H9 (cell line): ENCODE results near the gene HIBCH. TPM values are rescaled to one million over a fixed set of nuclear protein-coding genes. Genes with fewer than 3 reads are reported as not detected.
A peak's percentile ranks its signal among the peaks of the same experiment; 100 is the strongest.

Experiments
- DNase-seq: peaks from one replicate; pipeline ENCODE4 v3.0.0-alpha.2; 2017
- H2AFZ ChIP-seq: one replicate; pipeline ENCODE4 v1.6.1; 2013; ENCODE audit warnings: mild to moderate bottlenecking, low read length, control low read depth, moderate library complexity
- H2AK5ac ChIP-seq: 2 replicates; pipeline ENCODE4 v1.6.1; 2013; ENCODE audit warnings: low read length, control low read depth, mixed read lengths; ENCODE audit not compliant: insufficient read length
- H2BK120ac ChIP-seq: one replicate; pipeline ENCODE4 v1.6.1; 2013; ENCODE audit warnings: low read depth, mild to moderate bottlenecking, low read length, control low read depth, inconsistent platforms; ENCODE audit not compliant: poor library complexity, severe bottlenecking
- H2BK12ac ChIP-seq: 2 replicates; pipeline ENCODE4 v1.6.1; 2013; ENCODE audit warnings: low read length, control low read depth, mixed read lengths, low read depth; ENCODE audit not compliant: insufficient read length
- H2BK15ac ChIP-seq: 2 replicates; pipeline ENCODE4 v1.6.1; 2013; ENCODE audit warnings: low read depth, low read length, control low read depth
- H2BK20ac ChIP-seq: one replicate; pipeline ENCODE4 v1.6.1; 2013; ENCODE audit warnings: low read depth, mild to moderate bottlenecking, low read length, control low read depth, inconsistent platforms; ENCODE audit not compliant: poor library complexity, severe bottlenecking
- H2BK5ac ChIP-seq: 2 replicates; pipeline ENCODE4 v1.6.1; 2013; ENCODE audit warnings: low read length, control low read depth, mixed read lengths; ENCODE audit not compliant: insufficient read length
- H3K14ac ChIP-seq: 2 replicates; pipeline ENCODE4 v1.6.1; 2013; ENCODE audit warnings: low read length, control low read depth; ENCODE audit not compliant: insufficient read depth
- H3K18ac ChIP-seq: 2 replicates; pipeline ENCODE4 v1.6.1; 2013; ENCODE audit warnings: low read depth, mild to moderate bottlenecking, mixed read lengths, low read length, control low read depth; ENCODE audit not compliant: insufficient read length
- H3K23ac ChIP-seq: 2 replicates; pipeline ENCODE4 v1.6.1; 2013; ENCODE audit warnings: low read length, control low read depth, mixed read lengths, low read depth; ENCODE audit not compliant: insufficient read length
- H3K23me2 ChIP-seq: 2 replicates; pipeline ENCODE4 v1.6.1; 2013; ENCODE audit warnings: low read depth, mild to moderate bottlenecking, mixed read lengths, low read length, control low read depth; ENCODE audit not compliant: insufficient read length, poor library complexity, severe bottlenecking
- H3K27ac ChIP-seq: 2 replicates; pipeline ENCODE4 v1.5.1; 2013; ENCODE audit warnings: low read length, control low read depth, mixed read lengths, low read depth; ENCODE audit not compliant: insufficient read length
- H3K27me3 ChIP-seq: 2 replicates; pipeline ENCODE4 v1.6.1; 2013; ENCODE audit warnings: low read length, control low read depth, inconsistent platforms; ENCODE audit not compliant: insufficient read depth
- H3K4ac ChIP-seq: 2 replicates; pipeline ENCODE4 v1.6.1; 2013; ENCODE audit warnings: low read depth, mild to moderate bottlenecking, control low read depth, inconsistent platforms, low read length, moderate library complexity
- H3K4me1 ChIP-seq: 2 replicates; pipeline ENCODE4 v1.6.1; 2013; ENCODE audit warnings: low read length, control low read depth, inconsistent platforms; ENCODE audit not compliant: insufficient read depth
- H3K4me2 ChIP-seq: 2 replicates; pipeline ENCODE4 v1.6.1; 2013; ENCODE audit warnings: low read length, control low read depth, mixed read lengths; ENCODE audit not compliant: insufficient read length, insufficient read depth
- H3K56ac ChIP-seq: 2 replicates; pipeline ENCODE4 v1.6.1; 2013; ENCODE audit warnings: low read depth, mild to moderate bottlenecking, mixed read lengths, low read length, control low read depth; ENCODE audit not compliant: insufficient read length
- H3K79me1 ChIP-seq: 2 replicates; pipeline ENCODE4 v1.6.1; 2013; ENCODE audit warnings: low read depth, mild to moderate bottlenecking, moderate library complexity, low read length, control low read depth, inconsistent platforms; ENCODE audit not compliant: insufficient read depth, poor library complexity, severe bottlenecking
- H3K79me2 ChIP-seq: 2 replicates; pipeline ENCODE4 v1.6.1; 2013; ENCODE audit warnings: low read length, control low read depth, inconsistent platforms; ENCODE audit not compliant: insufficient read depth
- H3K9ac ChIP-seq: 2 replicates; pipeline ENCODE4 v1.6.1; 2013; ENCODE audit warnings: low read length, control low read depth, mixed read lengths; ENCODE audit not compliant: insufficient read length; ENCODE audit errors: extremely low read depth
- H3K9me3 ChIP-seq: one replicate; pipeline ENCODE4 v1.6.1; 2013; ENCODE audit warnings: low read depth, low read length, inconsistent platforms; ENCODE audit not compliant: control insufficient read depth
- H3T11ph ChIP-seq: one replicate; pipeline ENCODE4 v1.6.1; 2013; ENCODE audit warnings: mild to moderate bottlenecking, low read length, control low read depth, inconsistent platforms
- H4K20me1 ChIP-seq: one replicate; pipeline ENCODE4 v1.6.1; 2013; ENCODE audit not compliant: control insufficient read depth, insufficient read length, insufficient read depth
- H4K5ac ChIP-seq: 2 replicates; pipeline ENCODE4 v1.6.1; 2013; ENCODE audit warnings: low read depth, mild to moderate bottlenecking, mixed read lengths, low read length, control low read depth; ENCODE audit not compliant: insufficient read length
- H4K8ac ChIP-seq: replicated peaks from 2 replicates; pipeline ENCODE4 v1.6.1; 2013; ENCODE audit warnings: low read length, control low read depth, mixed read lengths, low read depth; ENCODE audit not compliant: insufficient read length
- H4K91ac ChIP-seq: 2 replicates; pipeline ENCODE4 v1.6.1; 2013; ENCODE audit warnings: low read depth, mild to moderate bottlenecking, moderate library complexity, mixed read lengths, low read length, control low read depth; ENCODE audit not compliant: insufficient read length
- H3K27ac Mint-ChIP-seq, 3 experiments: 2 replicates in 2 of 3; 3 replicates in 1 of 3; pipeline ENCODE4 v1.8.0; 2020 to 2021; ENCODE audit warnings: mixed read lengths in 3 of 3, mild to moderate bottlenecking in 1 of 3, moderate library complexity in 1 of 3
- H3K27me3 Mint-ChIP-seq: 2 replicates; pipeline ENCODE4 v1.8.0; 2021; ENCODE audit warnings: low read depth, mild to moderate bottlenecking, moderate library complexity, mixed read lengths
- H3K36me3 Mint-ChIP-seq, 3 experiments: 2 replicates in 2 of 3; 3 replicates in 1 of 3; pipeline ENCODE4 v1.8.0; 2020 to 2021; ENCODE audit warnings: low read depth in 3 of 3, mixed read lengths in 3 of 3; ENCODE audit not compliant: insufficient read depth in 1 of 3
- H3K4me1 Mint-ChIP-seq, 2 experiments: 2 replicates each; pipeline ENCODE4 v1.8.0; 2020; ENCODE audit warnings: mixed read lengths in 2 of 2
- H3K4me3 Mint-ChIP-seq, 2 experiments: 2 replicates in 1 of 2; 3 replicates in 1 of 2; pipeline ENCODE4 v1.8.0; 2020 to 2021; ENCODE audit warnings: mild to moderate bottlenecking in 2 of 2, mixed read lengths in 2 of 2, moderate library complexity in 1 of 2
- H3K9me3 Mint-ChIP-seq, 2 experiments: 2 replicates in 1 of 2; 3 replicates in 1 of 2; pipeline ENCODE4 v1.8.0; 2020; ENCODE audit warnings: mild to moderate bottlenecking in 2 of 2, mixed read lengths in 2 of 2, moderate library complexity in 1 of 2
- CTCF ChIP-seq: fragments of 200-600 bp; sonication (generic); conservative IDR thresholded peaks from 3 replicates; pipeline ENCODE4 v1.8.0; 2021; ENCODE audit warnings: antibody characterized with exemption, mild to moderate bottlenecking
- WGBS: extraction: QIAGEN DNeasy Blood & Tissue Kit; methylation state at CpG from one replicate; pipeline ENCODE4 v1.1.7; 2013; ENCODE audit warnings: missing lambda C conversion rate, low lambda C conversion rate, mixed read lengths; ENCODE audit not compliant: insufficient read length; ENCODE audit errors: extremely low coverage; 5-methylcytosine and 5-hydroxymethylcytosine counted together
- total RNA-seq: library from RNA; stranded (reverse); gene quantifications from 2 replicates; pipeline ENCODE4 v1.2.1, GENCODE V29; 2021

The HIBCH gene
- total RNA-seq, 1 experiment from 2014 or later: 28.0 TPM

- no peaks in the 10 kb centered on the region for H3K4me1 ChIP-seq
- no peak overlapping the region for H2AK5ac ChIP-seq
- no peak overlapping the region for H3K9ac ChIP-seq
- H3K27me3 Mint-ChIP-seq: 0 out of 2 replicates have a peak, but pooled peaks cover 2% of the 10 kb centered on the region
- WGBS: no CpG with 5 or more reads among the region's 8 CpGs
- no peak overlapping the region for H2AFZ ChIP-seq
- H2BK120ac ChIP-seq: no peak overlapping the region
- H3K23me2 ChIP-seq: no peaks in the 10 kb centered on the region
- no peaks in the 10 kb centered on the region for H3K27me3 ChIP-seq
- no peak for DNase-seq
- no peaks in the 10 kb centered on the region for H3K4me1 Mint-ChIP-seq
- H2BK5ac ChIP-seq: no peak overlapping the region
- no peak overlapping the region for H2BK12ac ChIP-seq
- TF ChIP-seq CTCF: no peak
- H3K4ac ChIP-seq: no peak overlapping the region
- no peaks in the 10 kb centered on the region for H4K20me1 ChIP-seq
- H3K4me2 ChIP-seq: no peak overlapping the region
- no peak overlapping the region for H3K56ac ChIP-seq
- H3K4me3 Mint-ChIP-seq: no peak overlapping the region
- H2BK15ac ChIP-seq: no peak overlapping the region
- peak overlapping the region in 1 of 3 experiments; percentile 40; a peak in 1 of 7 replicates for H3K27ac Mint-ChIP-seq
- H3K23ac ChIP-seq: no peak overlapping the region
- no peak overlapping the region for H3T11ph ChIP-seq
- no peaks in the 10 kb centered on the region for H3K79me2 ChIP-seq
- no peak overlapping the region for H4K8ac ChIP-seq
- no peak overlapping the region for H4K91ac ChIP-seq
- H3K36me3 Mint-ChIP-seq: no peaks in the 10 kb centered on the region
- no peak overlapping the region for H3K27ac ChIP-seq
- no peaks in the 10 kb centered on the region for H3K9me3 Mint-ChIP-seq
- H3K14ac ChIP-seq: no peak overlapping the region
- H3K18ac ChIP-seq: no peak overlapping the region
- no peaks in the 10 kb centered on the region for H3K9me3 ChIP-seq
- no peaks in the 10 kb centered on the region for H3K79me1 ChIP-seq
- no peak overlapping the region for H4K5ac ChIP-seq
- H2BK20ac ChIP-seq: no peak overlapping the region
Observed at GRCh38 chr2:190333395-190333794, 13.8 kb upstream of the HIBCH start.
